ENCODE measurements around the gene LDB2. TPM values are rescaled to one million over a fixed set of nuclear protein-coding genes. Genes with fewer than 3 reads are reported as not detected.

The LDB2 gene
- total RNA-seq, 1 donor = 85.9 TPM

DNA sequence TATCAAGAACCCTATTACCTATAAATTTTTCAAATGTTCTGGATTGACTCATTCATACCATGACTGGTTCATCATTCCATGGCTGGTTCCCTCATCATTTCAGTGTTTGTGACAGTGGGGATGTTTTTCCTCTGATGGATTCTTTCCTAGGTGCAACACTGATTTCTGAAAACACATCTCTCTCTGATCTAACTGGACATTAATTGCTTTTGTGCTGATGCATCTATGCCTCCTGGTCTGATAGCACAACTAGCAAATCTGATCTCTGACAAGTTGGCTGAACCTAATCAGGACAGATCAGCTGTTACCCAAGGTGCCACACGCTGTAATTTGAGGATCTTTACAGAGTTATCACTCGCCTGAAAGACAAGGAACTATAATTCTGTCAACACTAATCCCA is 140.2 kb downstream of the LDB2 start:
- TF ChIP-seq CTCF (IDR thresholded peaks at IDR 0.05; ENCODE audit: insufficient read depth, low read length) = no peak
- no peak overlapping the region for H3K4me3 ChIP-seq (ENCODE audit: low read depth, low read length)
- no peak for DNase-seq (ENCODE audit: low read depth)

- no peak overlapping the region for H3K4me3 ChIP-seq (ENCODE audit: low read depth, low read length)
- no peak for TF ChIP-seq CTCF (IDR thresholded peaks at IDR 0.05; ENCODE audit: insufficient read depth, low read length)
- DNase-seq (ENCODE audit: low read depth) = peak; percentile 77
Observed at GRCh38 chr4:16757080-16757521, 141.3 kb downstream of the LDB2 start.

DNA sequence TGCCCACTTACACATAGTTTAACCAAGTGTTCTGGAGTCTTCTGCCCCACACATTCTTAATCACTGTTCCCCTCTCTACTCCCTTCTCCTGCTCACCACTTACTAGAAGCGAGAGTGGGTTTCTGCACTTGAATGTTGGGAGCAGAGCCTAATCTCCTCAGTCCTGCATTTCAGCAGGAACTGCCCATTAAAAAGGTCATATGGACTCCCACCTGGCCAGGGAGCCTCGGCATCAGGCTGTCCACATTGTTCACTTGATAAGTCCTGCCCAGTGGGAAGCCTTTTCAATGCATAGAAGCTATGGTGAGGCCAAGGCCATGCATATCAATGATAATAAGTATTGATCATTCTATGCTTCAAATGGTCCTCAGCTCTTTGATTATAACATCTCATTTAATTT is 144.3 kb downstream of the LDB2 start:
- TF ChIP-seq CTCF (IDR thresholded peaks at IDR 0.05; ENCODE audit: insufficient read depth, low read length) = no peak
- H3K4me3 ChIP-seq (ENCODE audit: low read depth, low read length) = no peak overlapping the region
- no peak for DNase-seq (ENCODE audit: low read depth)

GRCh38 chr4:16752150-16752549 is 146.3 kb downstream of the LDB2 start:
- no peak overlapping the region for H3K4me3 ChIP-seq (ENCODE audit: low read depth, low read length)
- DNase-seq (ENCODE audit: low read depth) = peak; percentile 48
- peak; percentile 35 for TF ChIP-seq CTCF (IDR thresholded peaks at IDR 0.05; ENCODE audit: insufficient read depth, low read length)

DNA sequence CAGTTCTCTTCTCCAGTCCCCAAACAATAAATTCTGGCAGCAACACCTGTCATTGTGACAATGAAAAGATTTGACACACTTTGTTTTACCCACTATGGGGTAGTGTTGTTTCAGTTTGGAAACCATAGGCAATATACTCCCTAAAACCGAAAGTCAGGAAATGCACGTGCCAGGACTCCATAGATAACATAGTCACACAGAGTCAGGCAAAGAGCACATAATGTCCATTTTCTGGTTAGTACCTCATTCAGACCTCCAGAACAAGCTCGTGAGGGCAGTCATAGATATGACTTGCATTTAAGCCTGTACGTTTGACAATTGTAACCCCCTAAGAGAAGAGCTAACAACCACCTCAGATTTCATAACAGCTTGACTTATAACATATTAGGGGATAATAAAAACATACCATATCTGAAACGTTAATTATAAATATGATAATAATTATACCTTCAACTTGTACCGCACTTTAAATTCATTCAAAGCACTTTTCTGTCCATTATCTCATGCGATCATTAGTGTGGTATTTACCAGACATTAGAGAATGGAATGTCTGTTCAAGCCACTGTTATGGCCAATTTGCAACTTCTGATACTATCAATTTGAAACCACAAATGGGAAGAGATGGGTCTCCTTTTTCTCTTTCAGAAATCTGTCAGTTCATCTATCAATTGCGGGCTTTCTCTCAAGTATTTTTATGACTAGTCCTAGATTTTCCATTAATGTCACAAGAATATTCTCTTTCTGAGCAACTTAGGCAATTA is 147.4 kb downstream of the LDB2 start:
- no peak for DNase-seq (ENCODE audit: low read depth)
- TF ChIP-seq CTCF (IDR thresholded peaks at IDR 0.05; ENCODE audit: insufficient read depth, low read length) = no peak
- H3K4me3 ChIP-seq (ENCODE audit: low read depth, low read length) = no peak overlapping the region

DNA sequence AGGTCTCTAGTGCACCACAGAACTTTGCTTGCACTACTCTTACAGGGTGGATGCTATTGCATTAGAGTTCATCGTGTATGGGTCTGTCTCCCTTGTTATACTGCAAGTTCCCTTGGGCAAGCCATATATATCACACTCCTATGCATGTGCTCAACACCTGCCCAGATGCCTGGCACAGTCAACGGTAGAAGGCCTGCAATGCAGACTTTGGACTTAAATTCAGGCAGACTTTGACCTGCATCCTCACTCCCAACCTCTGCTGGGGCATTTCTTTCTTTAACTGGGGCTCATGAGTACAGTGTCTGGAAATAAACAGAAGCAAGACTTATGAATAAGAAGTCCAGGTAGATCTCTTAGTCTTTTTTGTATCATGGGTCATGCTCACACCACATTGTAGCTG is 148.2 kb downstream of the LDB2 start:
- TF ChIP-seq CTCF (IDR thresholded peaks at IDR 0.05; ENCODE audit: insufficient read depth, low read length) = no peak
- no peak overlapping the region for H3K4me3 ChIP-seq (ENCODE audit: low read depth, low read length)
- no peak for DNase-seq (ENCODE audit: low read depth)

DNA sequence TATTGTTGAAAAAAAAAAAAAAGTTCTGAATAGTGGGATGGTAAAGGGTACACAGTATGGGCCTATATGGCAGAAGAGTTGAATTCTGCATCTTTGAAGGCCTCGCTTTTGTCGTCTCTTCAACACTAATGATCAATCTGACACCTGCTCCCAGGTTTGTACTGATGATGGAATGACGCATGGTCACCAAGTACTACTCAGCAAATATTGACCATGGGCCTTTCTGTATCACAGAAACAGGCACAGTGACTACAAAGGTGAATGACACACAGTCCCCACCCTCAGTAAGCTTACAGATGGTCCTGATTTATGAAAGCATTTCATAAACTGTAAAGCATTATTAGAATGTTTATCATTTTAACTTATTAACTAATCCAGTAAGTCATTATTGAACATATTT is 152.6 kb downstream of the LDB2 start:
- TF ChIP-seq CTCF (IDR thresholded peaks at IDR 0.05; ENCODE audit: insufficient read depth, low read length) = no peak
- no peak overlapping the region for H3K4me3 ChIP-seq (ENCODE audit: low read depth, low read length)
- DNase-seq (ENCODE audit: low read depth) = no peak
